CD4-positive, alpha-beta T cell treated with Interleukin-17A for 1 hour (primary cell): ENCODE measurements around the gene PLCB1.

Experiments
- DNase-seq: peaks from one replicate; pipeline ENCODE4 v3.0.0-alpha.2; 2020

Gene PLCB1

GRCh38 chr20:8689337-8689736, 557.3 kb downstream of the PLCB1 start:
- DNase-seq, result no peak

GRCh38 chr20:8690074-8690473, 558.0 kb downstream of the PLCB1 start:
- DNase-seq, result no peak

DNA sequence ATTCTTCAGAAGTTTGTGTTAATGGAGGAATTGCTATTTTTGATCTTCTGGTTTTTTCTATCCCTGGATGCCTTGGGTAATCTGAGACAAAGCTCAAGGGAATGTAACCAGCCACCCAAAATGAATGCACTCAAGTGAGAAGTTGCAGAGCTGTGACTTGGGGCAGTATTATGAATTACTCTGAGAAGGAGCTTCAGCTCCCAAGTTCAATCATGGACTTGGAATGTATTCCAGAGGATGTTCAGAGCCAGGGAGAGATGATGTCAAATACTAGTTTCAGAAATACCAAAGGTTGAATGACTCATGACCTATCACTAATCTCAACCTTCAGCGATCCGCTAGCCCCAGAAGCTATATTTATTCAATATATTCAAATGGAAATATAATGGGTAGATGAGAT, 561.6 kb downstream of the PLCB1 start:
- DNase-seq, result no peak

GRCh38 chr20:8700756-8701155, 568.7 kb downstream of the PLCB1 start:
- DNase-seq, result no peak

DNA sequence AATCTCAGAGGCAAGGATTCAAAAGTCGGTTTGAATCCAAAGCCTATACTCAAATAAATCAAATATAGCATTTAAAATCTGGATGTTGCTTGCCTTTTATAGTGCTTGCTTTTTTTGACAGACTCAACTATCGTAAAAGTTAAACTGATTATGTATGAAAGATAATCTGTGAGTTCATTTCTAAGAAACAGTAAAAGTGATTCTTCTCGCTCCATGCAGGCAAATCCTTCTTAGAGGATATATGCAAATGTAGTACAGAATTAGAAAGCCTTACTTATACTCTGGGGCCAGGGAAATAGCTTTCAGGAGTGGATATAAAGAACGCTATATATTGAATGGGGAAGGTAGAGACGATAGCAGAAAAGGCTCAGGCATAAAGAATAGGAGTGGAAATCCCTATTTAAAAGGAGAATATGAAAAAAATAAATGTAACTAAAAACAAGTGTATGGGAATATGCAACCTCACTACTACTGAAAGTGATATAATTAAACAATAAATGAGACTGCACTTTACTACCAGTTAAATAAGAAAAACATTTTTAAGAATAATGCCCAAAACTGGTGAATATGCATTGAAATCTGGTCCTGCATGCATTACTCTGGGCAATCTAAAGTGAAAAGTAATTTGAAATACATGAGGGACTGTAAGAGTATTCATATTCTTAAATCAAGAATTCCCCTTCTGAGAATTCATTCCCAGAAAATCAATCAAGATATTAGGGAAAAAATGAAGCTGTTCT, 575.1 kb downstream of the PLCB1 start:
- no peak for DNase-seq

DNA sequence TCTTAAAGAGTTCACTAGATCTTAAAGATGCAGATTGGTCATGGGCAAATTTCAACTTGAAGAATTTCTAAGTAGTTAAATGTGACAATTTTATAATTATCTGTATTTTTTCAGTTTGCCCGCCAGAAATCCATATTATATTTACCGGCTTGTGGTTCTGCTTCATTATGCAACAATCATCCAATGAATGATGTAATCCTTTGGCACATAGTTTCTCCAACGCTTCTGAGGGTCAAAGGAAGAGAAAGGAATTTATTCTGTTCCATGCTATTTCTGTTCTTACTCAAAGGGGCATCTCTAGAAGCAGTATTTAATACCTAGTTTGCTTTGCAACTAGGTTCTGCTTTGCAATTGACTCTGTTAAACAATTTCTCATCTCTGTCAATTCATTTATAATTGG, 577.6 kb downstream of the PLCB1 start:
- no peak for DNase-seq

GRCh38 chr20:8711501-8711900, 579.4 kb downstream of the PLCB1 start:
- no peak for DNase-seq

DNA sequence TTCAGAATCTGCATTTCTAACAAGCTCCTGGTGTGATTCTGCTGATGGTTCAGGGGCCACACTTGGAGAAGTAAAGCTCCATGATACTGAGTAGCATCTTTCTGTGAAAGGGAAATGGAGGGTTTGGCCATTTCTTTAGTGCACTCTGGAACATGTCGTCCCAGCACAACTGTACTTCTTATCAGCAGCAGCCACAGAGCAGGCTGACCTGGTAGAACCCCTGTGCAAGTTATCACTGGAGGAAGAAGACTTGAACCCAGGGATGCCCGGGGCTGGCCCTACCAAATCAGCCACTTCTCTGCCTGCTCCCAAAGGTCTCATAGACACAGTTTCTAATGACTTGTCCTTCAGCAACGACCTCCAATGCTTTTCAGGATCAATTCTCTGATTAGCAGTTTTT, 582.1 kb downstream of the PLCB1 start:
- no peak for DNase-seq

- DNase-seq, result no peak
These were observed 586.2 kb downstream of the PLCB1 start for GRCh38 chr20:8718279-8718678.

- DNase-seq, result no peak
These were observed 588.0 kb downstream of the PLCB1 start for GRCh38 chr20:8720089-8720488.

DNA sequence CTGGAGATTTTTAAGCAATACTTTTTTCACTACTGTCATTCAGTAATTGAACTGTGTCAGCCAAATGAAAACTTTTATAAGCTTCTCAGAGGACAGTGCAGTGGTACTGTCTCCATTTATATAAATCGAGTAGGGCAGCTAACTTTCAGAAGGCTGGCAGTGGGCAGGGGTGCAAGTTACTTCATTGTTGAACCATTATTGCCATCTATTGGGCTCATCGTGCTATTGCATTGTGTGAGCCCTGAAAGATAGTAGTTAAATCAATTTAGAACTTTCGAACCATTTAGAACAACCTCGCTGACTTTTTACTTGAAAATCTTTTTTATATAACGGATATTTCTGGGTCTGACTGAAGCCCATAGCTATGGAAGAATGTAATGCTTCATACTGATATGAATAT, 589.0 kb downstream of the PLCB1 start:
- DNase-seq, result peak; percentile 40

DNA sequence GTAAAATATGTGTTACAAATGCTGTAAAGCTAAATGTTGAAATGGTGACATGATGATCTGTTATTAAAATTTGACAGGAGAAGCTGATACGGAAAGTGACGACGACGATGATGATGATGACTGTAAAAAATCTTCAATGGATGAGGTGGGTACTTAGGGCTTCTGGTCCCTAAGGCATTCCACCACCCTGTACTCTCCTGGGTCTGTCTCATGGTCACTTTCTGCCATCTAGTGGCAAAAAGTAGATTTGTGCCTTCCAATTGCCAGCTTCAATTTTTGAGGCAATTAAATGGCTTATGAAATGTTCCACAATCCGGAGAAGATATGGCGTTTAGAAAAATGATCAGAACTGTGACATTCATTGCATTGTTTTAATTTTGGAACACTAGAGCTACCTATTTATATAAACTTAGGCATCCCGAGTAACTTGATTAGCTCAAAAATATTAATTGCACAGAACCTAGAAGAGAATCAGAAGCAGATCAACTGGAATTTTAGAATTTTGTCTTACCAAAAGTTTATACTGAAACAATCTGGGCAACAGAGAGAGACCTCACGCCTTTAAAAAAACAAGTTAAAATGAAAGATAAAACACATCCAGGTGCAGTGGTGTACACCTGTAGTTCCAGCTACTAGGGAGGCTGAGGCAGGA, 590.3 kb downstream of the PLCB1 start:
- DNase-seq, result peak; percentile 62

DNA sequence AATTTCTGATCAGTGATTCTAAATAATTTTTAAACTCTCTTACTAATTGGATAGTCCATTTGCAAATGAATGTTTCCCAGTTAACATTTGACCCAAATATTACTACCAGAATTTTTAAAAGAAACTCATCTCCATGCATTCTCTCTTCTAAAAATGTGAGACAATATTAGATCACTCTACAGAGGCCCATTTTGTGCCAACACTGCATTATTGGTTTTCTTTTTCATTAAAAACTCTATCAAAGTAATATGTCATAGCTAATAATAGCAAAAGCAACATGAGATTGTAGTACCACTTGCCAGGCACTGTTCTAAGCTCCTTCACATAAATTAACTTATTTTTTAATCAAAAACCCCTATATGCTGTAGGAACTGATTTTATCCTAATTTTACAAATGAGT, 591.2 kb downstream of the PLCB1 start:
- DNase-seq, result no peak

DNA sequence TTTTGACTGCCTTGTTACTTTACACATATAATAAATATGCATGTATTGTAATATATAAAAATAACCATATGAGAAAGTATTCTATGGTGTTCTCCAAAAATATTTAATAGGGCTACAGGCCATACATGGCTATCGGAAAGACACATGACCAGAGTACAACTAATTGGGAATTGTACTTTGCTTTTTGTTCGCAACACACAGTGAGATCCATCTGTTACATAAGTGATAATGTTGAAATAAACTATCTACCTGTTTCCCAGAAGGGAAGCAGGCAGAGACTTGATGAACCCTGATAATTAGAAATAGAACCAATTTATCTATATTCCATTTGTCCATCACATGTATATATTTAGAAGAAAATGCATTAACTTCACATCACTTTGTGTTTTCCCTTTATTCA, 592.8 kb downstream of the PLCB1 start:
- DNase-seq, result no peak

- no peak for DNase-seq
These were observed 594.4 kb downstream of the PLCB1 start for GRCh38 chr20:8726460-8726859.

DNA sequence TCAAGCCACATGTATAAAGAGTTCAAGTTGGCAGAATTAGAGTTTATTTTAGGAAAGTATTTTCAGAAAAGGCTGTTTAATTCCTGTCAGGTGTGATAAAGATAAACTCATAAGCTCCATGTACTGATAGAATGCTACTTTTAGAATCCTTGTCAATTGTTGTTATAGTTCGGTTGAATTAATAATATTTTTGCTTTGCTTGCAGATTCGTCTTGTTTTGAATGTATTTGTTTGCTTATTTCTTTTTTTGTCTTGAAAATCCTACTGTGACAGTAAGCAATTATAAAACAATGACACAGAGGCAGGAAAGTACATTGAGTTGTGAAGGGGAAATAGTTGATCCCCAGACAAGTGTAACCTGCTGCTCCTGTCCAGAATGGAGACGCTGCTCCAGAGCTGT, 602.9 kb downstream of the PLCB1 start:
- DNase-seq, result no peak

- DNase-seq, result no peak
These were observed 603.6 kb downstream of the PLCB1 start for GRCh38 chr20:8735674-8736073.

DNA sequence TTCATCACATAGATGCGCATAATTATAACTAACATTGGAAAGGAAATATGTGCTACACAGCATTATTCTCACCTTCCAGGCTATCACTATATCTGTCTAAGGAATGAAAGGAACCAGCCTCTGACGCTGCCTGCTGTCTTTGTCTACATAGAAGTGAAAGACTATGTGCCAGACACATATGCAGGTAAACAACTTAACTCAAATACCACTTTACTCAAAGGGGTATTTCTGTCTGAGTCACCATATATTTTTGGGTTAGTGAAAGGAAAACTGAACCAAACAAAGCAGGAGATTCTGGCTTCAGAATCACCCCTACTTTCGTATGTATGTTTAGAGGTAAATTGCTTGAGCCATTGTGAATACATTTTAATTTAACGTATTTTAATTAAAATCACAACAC, 608.2 kb downstream of the PLCB1 start:
- DNase-seq, result no peak

DNA sequence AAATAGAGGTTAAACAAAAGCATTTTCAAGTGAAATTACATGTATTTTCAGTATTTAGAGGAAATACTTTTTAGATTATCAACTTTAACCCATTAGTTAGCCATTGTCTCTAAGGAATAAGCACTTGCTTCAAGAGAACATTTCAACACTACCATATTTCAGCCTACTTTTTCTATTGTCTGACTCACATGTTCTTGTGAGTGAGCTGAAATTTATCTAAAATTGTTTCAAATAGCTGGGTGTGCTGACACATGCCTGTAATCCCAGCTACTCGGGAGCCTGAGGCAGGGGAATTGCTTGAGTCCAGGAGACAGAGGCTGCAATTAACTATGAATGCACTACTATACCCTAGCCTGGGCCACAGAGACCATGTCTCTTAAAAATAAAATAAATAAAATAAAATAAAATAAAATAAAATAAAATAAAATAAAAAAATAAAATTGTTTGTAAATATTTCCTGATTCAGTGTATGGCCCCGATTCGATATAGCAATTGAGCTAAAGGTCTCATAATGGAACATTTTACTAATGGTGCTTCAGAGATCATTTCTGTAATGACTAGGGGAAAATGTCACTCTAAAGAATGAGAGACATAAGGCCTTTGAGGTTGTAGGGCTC, 612.3 kb downstream of the PLCB1 start:
- no peak for DNase-seq

- no peak for DNase-seq
These were observed 617.0 kb downstream of the PLCB1 start for GRCh38 chr20:8749101-8749500.

- DNase-seq, result no peak
These were observed 617.9 kb downstream of the PLCB1 start for GRCh38 chr20:8749986-8750385.

GRCh38 chr20:8755340-8756118, 623.5 kb downstream of the PLCB1 start:
- DNase-seq, result no peak

DNA sequence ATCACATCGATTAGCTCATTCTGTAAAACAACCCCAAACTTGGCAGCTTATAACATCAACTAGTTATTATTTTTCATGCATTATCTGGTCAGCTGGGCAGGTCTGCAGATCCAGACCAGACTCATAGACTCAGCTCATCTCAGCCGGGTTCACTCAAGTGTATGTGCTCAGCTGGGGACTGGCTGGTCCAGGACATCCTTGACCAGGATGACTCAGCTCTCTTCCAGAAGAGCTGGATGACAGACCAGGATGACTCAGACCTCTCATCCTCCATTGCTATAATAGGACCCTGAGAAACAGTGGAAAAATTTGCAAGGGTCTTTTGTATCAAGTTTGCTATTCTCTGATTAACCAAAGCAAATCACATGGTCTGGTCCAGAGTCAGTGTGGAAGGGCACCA, 624.3 kb downstream of the PLCB1 start:
- DNase-seq, result no peak

GRCh38 chr20:8757146-8757545, 625.1 kb downstream of the PLCB1 start:
- no peak for DNase-seq
